NCI-H1694 (cell line): ENCODE results near the gene FMO3.

Experiments used
- DNase-seq: peaks from one replicate; lab custom pipeline; 2025; lab: John Stamatoyannopoulos, UW

Gene FMO3

DNA sequence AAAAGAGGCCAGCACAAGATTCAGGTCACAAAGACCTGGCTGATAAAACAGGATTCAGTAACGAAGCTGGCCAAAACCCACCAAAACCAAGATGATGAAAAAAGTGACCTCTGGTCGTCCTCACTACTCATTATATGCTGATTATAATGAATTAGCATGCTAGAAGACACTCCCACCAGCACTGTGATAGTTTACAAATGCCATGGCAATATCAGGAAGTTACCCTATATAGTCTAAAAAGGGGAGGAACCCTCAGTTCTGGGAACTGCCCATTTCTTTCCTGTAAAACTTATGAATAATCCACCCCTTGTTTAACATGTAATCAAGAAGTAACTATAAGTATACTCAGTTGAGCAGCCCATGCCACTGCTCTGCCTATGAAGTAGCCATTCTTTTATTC, 68.4 kb downstream of the FMO3 start:
- DNase-seq = no peak

DNA sequence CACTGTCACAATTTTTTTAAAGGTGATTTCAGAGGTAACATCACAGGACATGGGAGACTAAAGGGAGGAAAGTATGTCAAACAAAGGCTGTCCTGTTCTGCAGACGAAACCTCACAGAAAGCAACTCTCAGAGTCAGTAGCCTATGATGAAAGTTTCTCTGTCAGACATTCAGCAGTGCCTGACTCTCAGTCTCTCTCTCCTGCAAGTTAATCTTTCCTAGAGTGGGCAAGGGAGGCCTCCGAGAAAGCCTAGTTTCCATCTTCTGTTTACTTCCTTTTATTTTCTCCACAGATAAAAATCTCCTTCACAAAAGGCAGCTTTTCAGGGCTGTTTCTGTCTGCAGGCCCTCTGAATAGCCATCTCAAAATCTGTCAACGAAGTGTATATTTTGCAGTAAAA, 69.5 kb downstream of the FMO3 start:
- no peak for DNase-seq

DNA sequence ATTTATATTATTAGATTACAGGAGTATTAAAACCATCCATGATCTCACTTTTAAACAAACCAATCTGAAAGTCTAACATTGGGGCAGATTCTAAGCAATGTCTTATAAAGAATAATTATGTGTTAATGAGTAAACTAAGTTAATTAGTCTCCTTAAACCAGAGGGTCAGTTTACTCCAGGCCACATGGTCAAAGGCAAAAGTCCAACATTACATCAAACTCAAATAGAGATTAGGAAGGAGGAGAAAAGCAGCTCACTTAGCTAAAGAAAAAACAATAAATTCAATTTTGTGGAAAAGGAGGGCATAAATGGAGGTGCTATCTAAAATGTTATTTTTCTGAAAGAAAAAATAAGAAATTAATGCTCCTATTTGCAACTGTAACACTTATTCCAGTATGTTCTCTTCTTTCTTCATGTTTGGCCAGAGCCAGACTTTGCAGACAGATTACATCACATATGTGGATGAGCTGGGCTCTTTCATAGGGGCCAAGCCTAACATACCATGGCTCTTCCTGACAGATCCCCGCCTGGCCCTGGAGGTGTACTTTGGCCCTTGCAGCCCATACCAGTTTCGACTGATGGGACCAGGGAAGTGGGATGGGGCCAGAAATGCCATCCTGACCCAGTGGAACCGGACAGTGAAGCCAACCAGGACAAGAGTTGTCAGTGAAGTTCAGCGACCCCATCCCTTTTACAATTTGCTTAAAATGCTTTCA, 70.1 kb downstream of the FMO3 start:
- DNase-seq = no peak

DNA sequence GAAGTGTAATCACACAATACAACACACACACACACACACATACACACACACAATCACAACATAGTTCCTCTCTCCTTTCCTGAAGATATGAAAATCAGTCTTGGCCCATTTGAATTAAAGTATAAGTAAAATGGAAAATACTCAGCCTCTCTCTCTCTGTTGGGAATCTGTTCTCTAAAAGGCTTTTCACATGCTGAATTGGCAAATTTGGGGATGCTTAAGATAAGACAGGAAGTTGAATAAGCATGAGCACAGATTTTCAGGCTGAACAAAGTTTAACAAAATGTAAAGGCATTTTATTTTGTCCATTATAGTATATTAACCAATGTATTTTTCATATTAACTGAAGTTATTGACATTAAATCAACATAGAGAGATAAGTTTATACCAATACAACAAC, 70.7 kb downstream of the FMO3 start:
- no peak for DNase-seq

DNA sequence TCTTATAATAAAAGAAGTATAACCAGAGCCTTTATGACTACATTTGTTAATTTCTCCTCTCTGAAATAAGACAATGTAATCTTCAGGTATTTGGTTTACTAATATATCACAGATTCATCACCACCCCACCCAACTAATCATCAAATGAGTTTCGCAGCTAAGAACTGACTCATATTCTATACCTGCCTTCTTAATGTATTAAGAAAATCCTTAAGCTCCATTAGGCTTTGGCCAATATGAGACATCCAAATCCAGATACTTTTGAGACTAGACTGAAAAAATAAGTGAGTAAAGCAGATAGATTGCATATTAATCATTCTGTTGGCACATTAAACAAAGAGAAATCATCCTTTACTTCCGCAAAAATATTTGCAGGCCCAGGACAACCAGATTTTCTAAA, 75.7 kb downstream of the FMO3 start:
- no peak for DNase-seq
